Erythroblast (primary cell): Measurements from ENCODE around the gene MAP1B.
A peak's percentile ranks its signal among the peaks of the same experiment; 100 is the strongest.

Experiments
- DNase-seq, 2 experiments: peaks; one replicate each; lab custom pipeline; 2025; lab: John Stamatoyannopoulos, UW
- GATA1 ChIP-seq: IDR thresholded peaks from 2 replicates; pipeline ENCODE4 v1.6.1; 2011; ENCODE audit warnings: low read depth, mild to moderate bottlenecking, control low read depth, low read length, moderate library complexity
- POLR2A ChIP-seq: IDR thresholded peaks from 2 replicates; pipeline ENCODE4 v1.6.1; 2011; ENCODE audit warnings: mild to moderate bottlenecking, low read length

MAP1B gene

GRCh38 chr5:72248410-72248981 is 141.2 kb downstream of the MAP1B start:
- TF ChIP-seq POLR2A (no peak), GATA1 (no peak)
- peak in 1 of 2 experiments; percentile 33 for DNase-seq

DNA sequence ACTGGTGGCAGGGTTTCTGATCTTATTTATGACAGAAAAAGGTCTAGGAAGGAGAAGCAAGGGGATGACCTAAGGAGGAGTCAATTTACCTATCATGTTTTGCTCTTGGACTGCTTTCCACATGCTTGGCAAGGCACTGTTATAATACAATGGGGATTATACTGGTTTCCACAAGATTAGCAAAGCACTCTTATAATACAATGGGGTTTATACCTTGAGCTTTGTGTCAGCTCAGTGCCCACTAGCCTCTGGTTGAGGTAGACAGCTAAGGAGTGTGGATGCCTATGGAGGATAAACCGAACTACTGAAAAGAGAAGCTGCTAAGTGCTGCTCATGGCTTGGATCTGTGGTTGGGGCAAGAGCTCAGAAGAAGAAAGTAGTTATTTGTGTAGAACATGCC is 144.1 kb downstream of the MAP1B start:
- no peak for TF ChIP-seq GATA1
- no peak for TF ChIP-seq POLR2A
- no peak for DNase-seq

DNA sequence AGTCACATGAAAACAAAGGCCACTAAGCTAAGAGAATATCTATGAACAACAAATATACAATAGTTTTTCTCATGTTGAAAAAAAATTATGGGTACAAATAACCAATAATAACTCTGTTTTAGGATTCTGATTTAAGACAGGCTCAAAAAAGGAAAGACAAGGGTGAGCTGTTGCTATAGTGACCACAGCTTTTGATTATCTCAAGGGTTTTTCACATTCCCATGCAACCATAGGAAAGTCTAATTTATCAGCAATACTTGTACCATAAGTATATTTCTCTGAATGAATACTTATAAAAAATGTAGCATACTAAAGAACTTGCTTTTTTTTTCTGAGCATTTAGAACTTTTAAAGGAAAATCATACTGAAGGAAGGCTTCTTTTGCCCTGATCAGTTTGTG is 144.7 kb downstream of the MAP1B start:
- TF ChIP-seq POLR2A = no peak
- no peak for TF ChIP-seq GATA1
- no peak for DNase-seq

- no peak for DNase-seq
- TF ChIP-seq GATA1 (no peak), POLR2A (no peak)
Measured at GRCh38 chr5:72252574-72253155, 145.4 kb downstream of the MAP1B start.

DNA sequence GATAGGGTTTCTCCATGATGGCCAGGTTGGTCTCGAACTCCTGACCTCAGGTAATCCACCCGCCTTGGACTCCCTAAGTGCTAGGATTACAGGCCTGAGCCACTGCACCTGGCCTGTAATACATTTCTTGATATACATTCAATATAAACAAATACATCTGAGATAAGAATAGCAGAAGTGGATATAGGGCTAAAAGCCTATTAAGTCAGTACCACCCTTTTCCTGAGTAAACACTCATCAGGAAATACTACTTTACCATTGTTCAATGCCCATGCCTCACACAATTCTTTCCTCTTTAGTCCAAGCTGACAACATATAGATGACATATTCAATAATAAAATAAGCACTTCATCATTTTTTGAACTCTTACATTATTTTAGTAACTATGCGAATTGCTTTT is 148.0 kb downstream of the MAP1B start:
- DNase-seq = no peak
- no peak for TF ChIP-seq GATA1
- no peak for TF ChIP-seq POLR2A

GRCh38 chr5:72255670-72256069 is 148.4 kb downstream of the MAP1B start:
- DNase-seq = no peak
- no peak for TF ChIP-seq GATA1
- TF ChIP-seq POLR2A = no peak

DNA sequence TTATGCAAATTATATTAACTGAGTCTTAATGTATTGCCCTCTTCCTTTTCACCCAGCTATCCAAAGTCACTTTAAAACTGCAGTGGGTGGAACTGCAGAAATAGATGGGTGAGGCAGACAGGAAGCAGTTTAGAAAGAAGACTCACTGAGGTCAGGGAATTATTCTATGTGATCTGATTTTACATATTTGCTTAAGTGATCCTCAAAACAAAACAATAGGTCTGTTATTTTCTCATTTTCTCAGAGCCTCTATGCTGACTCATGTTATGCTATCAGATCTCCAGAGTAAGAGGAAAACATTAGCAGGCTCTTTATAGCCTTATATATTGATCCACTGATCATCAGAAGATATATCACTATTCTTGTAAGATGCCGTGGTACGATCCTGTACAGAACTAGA is 149.3 kb downstream of the MAP1B start:
- no peak for DNase-seq
- no peak for TF ChIP-seq GATA1
- no peak for TF ChIP-seq POLR2A
